LNCaP clone FGC (cell line): ENCODE measurements around the gene BLID.

ENCODE experiments used
- DNase-seq: peaks from one replicate; pipeline ENCODE4 v3.0.0-alpha.2; 2011; ENCODE audit warnings: low read depth
- H3K4me3 ChIP-seq: 2 replicates; pipeline ENCODE4 v1.5.1; 2011; ENCODE audit warnings: mild to moderate bottlenecking, low read depth, low read length, control low read depth
- TF ChIP-seq, protein P1 (sequence below): IDR thresholded peaks from 2 replicates; pipeline ENCODE4 v1.5.1; 2012; ENCODE audit warnings: mild to moderate bottlenecking; ENCODE audit not compliant: control insufficient read depth, insufficient read depth; ENCODE audit errors: extremely low read depth

The BLID gene

DNA sequence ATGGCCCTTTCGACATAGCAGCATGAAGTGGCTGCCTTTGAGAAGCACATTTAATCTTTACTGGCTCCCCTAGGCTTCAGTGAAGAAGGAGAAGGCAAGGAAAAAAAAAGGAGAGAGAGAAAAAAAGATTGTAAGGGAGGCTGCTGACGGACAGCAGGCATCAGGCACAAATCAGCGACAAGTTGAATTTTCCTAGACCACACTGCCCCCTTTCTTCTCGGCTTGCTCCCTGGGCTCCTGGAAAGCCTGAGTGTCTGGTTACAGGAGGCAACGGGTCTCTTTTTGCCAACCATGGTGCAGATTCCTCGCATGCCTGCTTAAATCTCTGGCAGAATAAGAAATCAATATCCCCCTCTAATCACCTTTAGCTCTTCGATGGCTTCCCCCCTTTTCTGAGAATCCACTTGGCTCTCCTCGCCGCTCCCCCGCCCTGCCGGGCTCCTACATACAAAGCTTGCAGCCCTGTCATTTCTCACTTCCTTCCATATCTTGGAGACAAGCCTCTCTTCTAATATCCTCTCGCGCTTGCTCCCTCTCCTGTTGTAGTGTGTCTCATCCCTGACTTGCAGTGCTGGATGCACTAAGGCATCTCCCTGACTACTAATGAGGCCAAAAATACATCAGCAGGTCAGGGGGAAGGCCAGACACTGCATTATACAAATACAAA, 14.3 kb downstream of the BLID start:
- TF ChIP-seq, protein P1, sequence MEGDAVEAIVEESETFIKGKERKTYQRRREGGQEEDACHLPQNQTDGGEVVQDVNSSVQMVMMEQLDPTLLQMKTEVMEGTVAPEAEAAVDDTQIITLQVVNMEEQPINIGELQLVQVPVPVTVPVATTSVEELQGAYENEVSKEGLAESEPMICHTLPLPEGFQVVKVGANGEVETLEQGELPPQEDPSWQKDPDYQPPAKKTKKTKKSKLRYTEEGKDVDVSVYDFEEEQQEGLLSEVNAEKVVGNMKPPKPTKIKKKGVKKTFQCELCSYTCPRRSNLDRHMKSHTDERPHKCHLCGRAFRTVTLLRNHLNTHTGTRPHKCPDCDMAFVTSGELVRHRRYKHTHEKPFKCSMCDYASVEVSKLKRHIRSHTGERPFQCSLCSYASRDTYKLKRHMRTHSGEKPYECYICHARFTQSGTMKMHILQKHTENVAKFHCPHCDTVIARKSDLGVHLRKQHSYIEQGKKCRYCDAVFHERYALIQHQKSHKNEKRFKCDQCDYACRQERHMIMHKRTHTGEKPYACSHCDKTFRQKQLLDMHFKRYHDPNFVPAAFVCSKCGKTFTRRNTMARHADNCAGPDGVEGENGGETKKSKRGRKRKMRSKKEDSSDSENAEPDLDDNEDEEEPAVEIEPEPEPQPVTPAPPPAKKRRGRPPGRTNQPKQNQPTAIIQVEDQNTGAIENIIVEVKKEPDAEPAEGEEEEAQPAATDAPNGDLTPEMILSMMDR: no peak
- no peak overlapping the region for H3K4me3 ChIP-seq
- no peak for DNase-seq

DNA sequence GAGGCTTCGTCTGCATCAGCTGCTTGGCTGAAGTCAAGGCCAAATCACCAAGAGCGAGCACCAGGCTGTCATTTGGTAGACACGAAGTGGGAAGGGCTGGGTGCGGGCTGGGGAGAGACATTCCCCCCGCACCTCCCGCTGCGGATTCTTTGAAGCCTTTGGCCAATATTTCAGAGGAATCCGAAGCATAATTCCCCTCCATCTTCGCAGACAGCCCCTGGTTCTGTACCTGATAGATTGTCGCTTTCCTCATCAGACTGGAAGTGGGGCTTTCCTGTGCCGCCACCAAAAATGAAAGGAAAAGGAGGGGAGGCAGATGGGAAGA, 15.3 kb downstream of the BLID start:
- DNase-seq: no peak
- TF ChIP-seq, protein P1: no peak
- H3K4me3 ChIP-seq: no peak overlapping the region

DNA sequence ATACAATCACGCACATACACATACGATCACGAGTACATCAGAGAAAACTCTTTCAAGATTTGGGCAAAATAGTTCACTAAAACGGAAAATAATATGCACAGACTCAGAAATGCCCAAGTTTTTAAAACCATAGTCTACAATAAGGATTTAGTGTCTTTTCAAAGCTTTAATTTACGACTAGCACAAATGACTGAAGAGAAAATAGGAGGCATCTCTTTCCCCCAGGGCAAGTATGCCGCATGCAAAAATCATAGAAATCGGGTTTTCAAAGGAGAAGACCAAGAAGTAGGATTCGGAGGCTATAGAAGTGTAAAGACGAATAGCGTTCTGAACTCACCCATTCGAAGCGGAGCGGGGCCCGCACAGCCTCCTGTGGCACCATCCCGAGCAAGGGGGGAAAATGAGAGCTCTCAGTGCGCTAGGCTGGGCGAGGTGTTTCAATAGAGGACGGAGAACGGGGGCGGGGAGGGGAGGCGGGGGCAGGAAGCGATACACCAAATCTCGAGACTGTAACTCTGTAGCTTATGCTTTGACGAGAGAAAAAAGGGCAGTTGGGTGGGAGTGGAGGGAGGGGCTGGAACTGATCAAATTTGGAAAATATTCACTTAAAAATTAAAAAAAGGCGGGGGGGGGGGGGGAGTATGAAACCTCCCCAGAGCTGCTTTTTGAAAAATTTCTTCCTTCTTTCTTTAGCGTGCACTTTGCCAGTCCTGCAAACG, 15.8 kb downstream of the BLID start:
- TF ChIP-seq, protein P1: no peak
- H3K4me3 ChIP-seq: no peak overlapping the region
- DNase-seq: no peak

GRCh38 chr11:122099374-122100036, 16.5 kb downstream of the BLID start:
- H3K4me3 ChIP-seq: no peak overlapping the region

DNA sequence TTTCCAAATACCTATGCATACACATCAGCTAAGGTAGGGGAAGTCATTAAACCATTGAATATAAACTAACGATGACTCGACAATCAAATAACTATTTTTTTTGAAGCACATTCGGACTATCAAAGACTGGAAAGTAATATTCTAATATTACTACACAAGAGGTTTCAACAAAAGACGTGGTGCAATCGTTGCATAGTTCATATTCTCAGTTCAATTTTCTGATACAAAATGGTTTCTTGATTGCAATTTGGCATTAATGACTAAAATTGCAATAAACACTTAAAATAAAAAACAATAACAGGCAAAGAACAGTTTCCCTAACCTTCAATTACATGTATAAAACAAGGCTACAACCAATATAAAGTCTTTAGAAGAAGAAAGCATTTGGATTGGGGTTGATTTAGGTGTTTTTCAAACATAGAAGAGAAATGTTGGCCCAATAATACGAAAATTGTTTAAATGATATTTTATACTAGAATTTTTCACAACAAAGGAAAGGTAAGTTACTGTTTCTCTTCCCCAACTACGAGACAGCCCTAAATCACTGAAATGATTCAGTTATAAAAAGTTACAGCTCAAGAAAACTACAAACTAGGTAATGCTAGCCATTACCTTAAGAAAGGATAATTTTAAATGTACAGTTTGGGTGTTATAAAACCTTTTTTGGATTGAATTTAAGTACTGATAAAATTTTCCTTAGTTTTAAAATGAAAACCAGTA, 17.6 kb downstream of the BLID start:
- TF ChIP-seq, protein P1: no peak
- H3K4me3 ChIP-seq: no peak overlapping the region
- no peak for DNase-seq

More at GRCh38 chr11:122099374-122100036, 16.5 kb downstream of the BLID start:
- TF ChIP-seq, protein P1: no peak
- DNase-seq: no peak

DNA sequence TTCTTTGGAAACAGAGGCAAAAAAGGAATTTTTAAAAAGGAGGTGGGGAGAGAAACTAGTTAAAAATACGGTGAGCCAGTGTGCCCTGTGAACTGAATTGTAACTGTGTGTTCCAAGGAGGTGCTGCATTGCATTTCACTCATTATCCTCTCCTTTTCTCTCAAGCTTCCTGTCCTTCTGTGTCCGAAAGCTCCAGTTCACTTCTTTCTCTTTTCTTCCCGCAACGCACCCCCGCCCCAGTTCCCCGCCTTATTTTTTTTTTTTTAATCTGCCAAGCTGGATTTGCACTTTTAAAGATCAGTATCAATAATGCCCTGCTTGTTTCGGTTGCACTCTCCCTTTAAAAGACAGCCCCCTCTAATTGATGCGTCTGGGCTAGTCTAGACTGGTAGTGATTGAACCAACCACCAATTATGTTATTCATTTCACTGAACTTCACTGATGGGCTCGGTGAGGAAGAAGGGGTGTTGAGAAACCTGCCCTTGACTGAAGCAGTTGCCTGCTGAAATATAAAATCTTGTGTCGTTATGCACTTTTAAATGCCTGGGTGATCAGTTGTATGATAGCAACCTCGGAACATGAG, 18.5 kb downstream of the BLID start:
- no peak overlapping the region for H3K4me3 ChIP-seq
- no peak for DNase-seq
- TF ChIP-seq, protein P1: no peak
